HG03354 (cell line): ENCODE results near the gene FGF3.

Experiments used
- ATAC-seq: cut with Tn5 transposase; IDR thresholded peaks from one replicate; pipeline ENCODE4 v1.9.1; 2021; ENCODE audit warnings: mild to moderate bottlenecking; ENCODE audit not compliant: unreplicated experiment, poor library complexity, severe bottlenecking

Gene FGF3

DNA sequence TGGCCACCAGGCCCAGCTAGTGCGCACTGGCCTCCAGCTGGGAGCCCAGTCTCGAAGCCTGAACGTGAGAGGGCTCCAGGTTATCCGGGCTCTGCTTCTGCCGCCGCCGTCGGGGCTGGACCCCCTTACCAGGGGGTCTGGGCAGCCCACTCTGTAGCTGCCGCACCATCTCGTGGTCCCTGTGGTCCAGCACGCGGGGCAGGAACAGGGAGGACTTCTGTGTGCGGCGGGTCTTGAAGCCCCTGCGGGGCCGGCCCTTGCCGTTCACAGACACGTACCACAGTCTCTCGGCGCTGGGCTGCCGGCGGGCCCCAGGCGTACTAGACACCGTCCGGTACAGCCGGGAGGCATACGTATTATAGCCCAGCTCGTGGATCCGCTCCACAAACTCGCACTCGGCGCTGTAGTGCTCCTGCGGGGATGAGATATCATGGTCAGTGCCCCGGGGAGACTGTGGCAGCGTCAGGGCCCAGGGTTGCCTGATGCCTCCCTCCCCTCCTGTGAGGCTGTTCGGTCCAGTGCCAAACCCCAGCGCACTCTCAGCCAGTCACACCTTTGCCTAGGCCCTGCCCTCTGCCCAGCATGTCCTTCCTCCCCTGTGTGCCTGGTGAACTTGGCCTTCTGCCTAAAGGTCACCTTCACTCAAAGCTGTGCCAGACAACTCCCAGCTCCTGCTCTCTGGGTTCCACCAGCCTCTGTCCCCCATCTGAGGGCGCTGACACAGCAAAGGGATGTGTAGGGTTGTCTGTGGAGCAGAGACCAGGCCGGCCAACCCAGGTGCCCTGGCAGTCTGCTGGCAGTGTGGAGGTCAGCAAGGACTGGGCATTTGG lies 8.7 kb downstream of the FGF3 start:
- ATAC-seq: no peak

DNA sequence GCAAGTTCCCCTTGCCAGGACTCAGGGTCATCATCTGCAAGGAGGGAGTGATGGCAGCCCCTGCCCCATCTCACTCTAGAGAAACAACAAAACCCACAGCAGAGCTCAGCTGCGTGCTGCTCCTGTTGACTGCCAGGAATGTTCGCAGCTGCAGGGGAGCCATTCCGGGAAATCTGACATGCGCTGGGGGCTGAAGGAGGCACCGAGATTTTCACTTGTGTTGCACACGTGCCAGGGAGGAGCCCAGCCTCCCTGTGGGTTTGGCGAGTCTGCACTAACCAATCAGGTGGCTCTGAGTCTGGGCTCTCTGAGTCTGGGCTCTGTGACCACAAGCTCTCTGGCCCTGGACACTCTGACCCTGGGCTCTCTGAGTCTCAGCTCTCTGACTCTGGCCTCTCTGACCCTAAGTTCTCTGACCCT lies 10.5 kb downstream of the FGF3 start:
- ATAC-seq: no peak

DNA sequence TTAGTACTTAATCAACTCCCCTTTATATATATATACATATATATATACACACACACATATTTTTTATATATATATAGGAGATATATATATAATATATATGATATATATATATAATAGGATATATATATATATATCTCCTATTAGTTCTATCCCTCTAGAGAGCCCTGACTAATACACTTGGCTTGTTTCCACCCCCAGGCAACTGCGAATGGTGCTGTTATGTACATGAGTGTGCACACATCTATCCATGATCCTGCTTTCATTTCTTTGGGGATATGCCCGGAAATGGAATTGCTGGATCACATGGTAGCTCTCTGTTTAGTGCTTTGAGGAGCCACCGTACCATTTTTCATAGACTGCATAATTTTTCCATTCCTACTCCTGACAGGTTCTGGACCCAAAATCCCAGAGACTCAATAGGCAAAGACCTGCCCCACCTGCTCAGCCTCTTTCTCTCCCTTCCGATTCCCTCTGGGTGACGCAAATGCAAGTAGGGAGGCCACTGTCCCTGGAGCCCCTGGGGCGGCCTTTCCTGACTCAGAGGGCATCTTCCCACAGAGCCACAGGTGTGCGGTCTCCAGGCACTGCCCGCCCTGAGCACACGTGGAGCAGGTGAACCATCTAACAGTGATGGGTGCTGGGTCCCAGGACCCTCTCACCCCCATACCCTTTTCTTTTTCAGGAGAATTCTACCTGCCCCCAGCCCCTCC lies 12.0 kb downstream of the FGF3 start:
- no peak for ATAC-seq

DNA sequence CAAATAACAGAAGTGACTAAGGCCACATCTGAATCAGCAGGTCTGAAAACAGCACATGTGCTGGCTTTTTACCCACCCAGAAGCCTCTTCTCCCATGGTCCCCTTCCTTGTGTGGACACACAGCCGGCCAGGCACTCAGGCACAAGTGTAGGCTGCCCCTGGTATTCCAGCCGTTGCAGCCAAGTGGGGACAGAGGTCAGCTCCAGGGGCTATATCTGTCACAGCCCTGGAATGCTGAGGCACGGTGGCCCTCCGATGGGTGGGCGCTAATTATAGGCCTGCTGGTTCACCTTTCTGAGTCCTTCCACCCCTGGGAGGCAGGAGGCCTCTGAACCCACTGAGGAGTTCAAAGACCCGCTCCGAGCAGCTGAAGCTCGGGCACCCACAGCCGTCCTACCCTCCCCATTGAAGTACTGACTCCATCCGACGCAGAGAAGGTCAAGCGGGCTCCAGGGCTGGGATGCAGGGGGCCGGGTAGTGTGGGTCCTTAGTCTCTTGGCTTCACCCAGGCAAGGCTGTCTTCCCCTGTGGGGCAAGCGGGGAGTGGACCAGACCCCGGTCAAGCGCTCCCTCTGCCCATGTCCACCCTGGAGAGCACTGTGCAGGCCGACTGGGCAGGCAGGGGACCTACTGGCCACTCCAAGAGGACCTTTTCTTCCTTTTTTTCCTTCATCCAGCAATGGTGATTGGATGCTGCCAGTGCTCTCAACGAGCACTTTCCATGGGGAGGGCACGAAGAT lies 14.3 kb downstream of the FGF3 start:
- no peak for ATAC-seq

DNA sequence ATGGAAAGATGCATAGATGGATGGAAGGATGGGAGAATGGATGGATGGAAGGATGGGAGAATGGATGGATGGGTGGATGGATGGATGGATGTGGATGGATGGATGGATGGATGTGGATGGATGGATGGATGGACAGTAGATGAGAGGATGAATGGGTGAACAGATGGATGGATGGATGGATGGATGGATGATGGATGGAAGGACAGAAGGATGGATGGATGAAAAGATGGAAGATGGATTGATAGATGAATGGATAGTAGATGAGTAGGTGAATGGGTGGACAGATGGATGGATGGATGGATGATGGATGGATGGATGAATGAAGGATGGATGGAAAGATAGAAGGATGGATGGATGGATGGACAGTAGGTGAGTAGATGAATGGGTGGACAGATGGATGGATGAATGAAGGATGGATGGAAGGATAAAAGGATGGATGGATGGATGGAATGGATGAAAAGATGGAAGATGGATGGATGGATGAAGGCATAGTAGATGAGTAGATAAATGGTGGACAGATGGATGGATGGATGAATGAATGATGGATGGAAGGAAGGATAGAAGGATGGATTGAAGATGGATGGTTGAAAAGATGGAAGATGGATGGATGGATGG lies 15.5 kb downstream of the FGF3 start:
- no peak for ATAC-seq

DNA sequence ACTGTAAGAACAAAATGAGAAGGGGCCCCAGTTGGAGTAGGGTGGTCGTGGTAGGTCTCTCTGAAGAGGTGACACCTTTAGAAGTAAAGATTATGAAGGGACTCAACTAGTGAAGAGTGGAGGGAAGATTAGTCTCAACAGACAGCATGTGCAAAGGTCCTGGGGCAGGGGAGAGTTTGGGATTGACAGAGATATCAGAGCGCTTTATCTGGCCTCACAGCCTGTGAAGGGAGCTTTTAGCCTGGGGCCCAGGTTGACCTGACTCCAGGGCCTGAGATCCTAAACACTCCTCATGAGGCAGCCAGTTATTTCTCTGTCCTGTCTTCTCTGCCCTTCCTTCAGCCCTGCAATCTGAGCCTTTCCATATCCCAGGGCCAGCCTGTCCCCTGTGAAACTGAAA lies 16.2 kb downstream of the FGF3 start:
- ATAC-seq: no peak

DNA sequence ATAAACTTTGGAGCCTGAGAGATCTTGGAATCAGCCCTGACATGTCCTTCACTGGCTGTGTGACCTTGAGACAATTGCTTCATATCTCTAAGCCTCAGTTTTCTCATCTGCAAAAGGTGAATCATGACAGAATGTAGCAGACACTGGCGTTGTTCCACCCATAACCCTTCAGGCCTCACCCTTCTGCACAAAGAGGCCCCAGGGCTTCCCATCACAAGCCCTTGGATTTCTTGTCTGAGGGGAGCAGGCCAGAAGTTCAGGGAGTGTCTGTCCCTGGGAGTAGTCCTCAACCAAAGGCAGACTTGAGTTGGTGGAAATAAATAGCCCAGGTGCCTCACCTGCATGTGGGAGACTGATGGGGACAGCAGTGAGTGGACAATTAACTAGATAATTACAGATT lies 16.6 kb downstream of the FGF3 start:
- ATAC-seq: no peak

DNA sequence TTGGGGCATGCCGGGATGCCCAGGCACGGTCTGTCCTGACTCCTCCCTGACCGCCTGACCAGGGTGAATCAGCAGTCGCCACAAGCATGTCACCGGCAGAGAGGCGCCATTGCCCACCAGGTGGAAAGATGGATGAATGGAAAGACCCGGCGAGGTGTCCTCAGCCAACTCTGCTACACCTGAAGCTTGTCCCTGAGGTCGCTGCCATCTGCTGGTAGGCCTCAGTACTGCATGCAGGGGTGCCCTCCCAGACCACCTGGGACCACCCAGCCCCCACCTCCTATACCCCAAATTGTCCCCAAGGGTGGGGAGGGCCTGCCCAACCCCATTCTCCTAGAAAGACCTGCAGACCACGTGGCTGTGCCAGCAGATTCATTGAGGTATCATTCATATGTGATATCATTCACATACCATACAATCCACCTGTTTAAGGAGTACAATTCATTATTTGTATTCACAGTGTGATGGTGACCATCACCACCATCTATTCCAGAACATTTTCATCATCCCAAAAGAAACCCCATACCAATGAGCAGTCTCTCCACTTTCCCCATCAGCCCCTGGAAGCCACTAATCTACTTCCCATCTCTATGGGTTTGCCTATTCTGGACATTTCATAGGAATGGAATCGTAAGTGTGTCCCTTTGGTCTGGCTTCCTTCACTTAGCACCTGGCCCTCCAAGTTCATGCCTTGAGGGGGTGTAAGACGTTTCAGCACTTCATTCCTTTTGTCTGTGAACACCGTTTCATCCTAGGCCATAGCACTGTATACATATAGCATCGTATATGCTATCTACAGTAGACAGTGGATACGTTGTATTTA lies 17.5 kb downstream of the FGF3 start:
- no peak for ATAC-seq

DNA sequence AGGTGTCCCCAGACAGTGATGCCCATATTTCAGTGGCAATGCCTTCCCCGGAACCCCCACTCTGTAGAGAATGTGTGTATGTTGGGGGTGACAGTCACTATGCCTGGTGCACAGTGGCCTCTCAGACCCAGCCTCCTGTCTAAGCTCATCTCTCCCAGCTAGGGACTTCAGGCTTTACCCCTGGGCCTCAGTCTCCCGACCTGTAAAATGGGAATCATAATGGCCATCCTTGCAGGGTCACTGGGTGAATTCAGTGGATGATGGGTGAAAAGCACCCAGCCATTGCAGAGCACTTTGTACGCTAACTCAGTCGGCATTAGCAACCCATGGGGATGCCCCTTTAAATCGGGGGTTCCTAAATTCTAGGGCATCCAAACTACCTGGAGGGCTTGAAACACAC lies 18.9 kb downstream of the FGF3 start:
- ATAC-seq: no peak

DNA sequence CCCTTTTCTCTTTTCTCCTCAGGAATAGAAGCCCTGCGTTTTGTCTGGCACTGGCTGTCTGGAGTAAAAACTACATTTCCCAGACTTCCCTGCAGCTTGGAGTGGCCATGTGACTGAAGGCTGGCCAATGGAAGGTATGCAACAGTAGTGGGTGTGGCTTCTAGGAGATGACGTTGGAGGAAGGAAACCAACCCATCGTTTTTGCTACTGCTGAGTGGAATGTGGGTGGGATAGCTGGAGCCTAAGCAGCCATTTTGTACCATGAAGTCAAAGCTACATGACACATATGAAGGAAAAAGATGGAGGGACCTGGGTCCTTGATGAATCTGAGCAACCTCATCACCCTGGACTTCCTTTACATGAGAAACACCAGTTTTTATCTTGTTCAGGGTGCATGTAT lies 19.6 kb downstream of the FGF3 start:
- ATAC-seq: no peak

DNA sequence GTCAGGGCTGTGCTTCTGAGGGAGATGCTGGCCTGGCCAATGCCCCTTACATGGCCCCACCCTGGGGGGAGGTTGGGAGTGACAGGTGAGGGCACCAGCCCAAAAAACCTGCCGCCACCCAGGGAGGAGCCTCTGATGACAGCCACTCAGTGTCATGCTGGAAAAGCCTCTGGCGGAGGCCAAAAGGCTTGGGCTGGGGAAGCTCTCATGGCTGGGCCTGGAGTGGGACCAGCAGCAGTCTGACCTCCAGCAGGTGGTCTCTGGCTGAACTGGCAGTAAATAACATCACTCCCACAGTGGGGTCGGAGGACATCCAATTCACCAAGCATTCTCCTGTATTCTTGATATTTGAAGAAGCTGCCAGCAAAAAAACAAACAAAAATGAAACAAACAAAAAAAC lies 20.1 kb downstream of the FGF3 start:
- no peak for ATAC-seq

DNA sequence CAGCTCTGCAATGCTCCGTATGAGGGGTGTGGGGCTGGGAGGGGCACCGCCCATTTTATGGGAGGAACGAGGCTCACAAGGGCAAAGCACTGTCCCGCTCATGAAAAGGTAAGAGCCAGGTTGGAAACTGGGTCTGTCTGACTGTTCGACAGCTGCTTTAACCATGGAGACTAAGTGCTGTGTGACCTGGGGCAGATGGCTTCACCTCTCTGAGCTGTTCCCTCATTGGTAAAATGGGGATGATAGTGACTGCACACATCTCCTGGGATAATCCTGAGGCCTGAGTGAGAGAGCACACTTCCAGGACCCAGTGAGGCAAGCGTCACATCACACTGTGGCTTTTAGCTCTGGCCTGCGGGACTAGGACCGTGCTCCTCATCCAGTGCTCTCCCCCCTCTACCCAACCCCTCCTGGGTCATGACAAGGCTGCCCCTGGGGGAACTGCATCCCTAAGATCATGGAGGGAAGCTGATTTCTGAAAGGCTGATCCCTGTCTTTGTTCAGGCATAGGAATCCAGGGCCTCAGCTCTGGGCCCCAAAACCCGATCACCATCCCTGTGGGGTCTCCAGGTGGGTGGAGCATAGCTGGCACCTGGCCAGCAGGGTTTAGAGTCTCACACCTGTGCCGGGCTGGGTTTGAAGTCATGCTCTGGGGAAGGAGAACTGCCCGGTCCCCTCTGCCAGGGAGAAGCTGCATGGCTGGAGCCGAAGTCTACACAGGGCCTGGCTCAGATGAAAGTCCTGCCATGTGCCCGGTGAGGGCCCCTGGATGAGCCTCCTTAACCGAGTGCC lies 21.3 kb downstream of the FGF3 start:
- ATAC-seq: no peak

DNA sequence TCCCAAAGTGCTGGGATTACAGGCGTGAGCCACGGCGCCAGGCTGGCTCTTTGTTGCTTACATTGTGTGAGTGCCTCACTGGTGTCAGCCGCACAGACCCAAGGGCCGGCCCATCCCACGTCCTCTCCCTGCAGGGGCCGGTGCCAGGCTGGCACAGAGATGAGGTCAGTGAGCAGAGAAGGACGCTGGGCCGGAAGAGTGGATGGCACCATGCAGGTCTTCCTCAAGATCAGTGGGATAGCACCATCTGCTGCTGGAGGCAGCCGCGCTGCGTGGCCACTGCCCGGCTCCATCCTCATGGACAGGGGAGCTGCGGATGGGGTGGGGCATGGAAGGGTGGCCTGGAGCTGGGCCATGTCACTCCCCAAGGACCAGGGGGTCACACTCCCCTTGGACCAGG lies 22.1 kb downstream of the FGF3 start:
- no peak for ATAC-seq

DNA sequence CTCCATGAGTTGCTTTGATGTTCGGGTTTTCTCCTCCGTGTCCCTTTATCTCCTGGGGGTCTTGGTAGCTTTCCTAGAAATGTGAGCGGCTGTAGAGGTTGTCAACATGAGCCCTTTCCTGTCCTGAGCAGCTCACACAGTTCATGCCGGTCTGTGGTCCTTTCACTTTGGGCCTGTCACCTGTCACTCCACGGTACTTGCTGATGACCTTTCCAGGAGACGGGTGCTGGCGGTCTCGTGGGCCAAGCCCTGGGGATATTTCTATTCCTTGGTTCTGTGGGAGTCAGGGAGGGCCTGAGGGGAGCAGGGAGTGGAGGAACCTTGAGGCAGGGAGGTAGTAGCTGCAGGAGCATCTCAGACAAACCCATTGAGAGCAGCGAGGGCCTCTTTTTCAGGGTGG lies 23.2 kb downstream of the FGF3 start:
- ATAC-seq: no peak

DNA sequence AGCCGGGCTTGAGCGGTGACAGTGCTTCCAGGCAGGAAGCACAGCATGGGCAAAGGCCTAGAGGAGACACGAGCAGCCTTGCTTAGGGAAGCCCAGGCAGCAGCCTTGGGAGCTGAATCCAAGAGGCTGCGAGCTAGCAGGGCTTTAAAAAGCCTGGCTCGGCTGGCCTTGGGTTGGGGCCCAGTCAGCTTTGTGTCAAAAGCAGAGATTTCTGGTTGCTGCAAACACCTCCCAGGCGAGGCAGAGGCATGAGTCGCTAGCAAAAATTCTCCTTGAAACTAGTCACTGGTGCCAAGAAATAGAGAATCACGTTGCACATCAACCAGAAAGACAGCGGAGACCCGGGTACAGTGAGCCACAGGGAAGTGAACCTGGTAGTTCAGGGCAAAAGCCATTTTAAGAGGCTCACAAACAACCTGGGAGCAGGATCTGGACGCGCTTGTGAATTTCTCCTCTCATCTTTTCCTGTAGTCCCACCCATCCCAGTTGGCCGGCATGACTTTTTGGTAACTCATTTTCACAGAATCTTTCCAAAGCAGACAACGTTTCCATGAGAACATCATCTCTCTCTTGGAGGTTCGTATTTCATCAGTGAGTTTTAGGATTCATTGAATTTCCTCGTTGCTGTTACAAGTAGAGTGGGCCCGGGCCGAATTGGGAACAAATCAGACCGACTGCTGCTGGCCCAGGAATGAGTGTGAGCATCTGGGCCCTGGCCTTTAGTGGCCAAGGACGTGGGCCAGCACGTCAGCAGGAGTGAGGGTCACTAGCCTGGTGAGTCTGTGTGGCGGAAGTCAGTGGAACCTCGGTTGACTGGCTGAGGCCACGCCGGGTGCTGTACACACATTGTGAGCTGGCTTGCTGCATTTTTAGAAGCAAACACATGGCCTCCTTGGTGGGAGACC lies 27.7 kb downstream of the FGF3 start:
- no peak for ATAC-seq

DNA sequence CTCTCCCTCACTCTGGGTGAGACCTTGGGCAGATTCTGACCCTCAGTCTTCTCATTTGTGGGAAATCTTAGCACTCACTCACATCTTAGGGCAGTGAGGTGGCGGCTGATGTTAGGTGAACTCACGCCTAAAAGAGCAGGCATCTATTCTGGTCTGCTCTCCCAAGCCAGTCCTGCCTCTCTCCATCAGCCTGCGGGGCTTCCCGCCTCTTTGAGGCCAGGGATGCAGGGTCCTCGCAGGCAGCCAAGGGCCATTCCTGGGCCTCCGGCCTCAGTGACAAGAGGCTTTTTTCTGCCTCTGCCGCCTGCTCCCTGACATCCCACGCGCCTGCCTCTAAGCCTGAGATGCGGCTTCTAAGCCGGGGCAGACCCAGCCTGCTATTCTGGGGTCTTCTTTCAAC lies 30.3 kb downstream of the FGF3 start:
- ATAC-seq: no peak

DNA sequence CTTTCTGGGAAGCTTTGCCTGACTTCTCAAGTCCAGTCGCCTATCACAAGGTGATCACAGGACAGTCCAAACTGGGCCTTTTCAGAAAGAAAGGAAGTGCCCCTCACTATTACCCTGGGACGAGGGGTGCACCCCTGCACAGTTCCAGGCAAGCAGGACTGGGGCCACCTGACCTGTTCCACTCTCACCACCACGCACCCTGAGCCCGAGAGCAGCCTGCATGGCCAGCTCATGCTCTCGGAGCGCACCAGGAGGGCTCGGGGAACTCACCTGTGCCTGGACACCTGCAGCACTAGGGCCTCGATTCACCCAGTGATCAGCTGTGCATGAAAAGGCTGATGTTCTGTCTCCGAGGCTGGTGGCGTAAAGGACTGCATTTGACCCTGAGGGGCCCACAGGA lies 31.3 kb downstream of the FGF3 start:
- no peak for ATAC-seq

DNA sequence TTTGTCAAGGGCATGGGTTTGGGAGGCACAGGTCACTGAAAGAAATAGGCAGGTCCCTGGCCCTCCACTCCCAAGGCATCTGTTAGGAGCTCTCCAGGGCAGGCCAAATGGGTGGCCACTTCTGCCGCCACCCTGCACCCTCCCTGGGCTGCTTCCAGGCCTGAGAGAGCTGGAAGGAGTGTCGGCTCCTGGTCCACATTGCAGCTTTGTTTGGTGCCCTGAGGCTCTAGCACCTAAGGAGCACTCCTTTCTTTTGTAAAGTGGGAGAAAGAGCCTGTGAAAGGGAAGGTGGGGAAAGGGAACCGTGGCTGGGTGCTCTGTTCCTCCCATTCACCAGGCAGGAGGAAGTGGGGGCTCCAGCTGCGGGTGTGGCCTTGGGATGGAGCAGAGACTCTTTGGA lies 31.8 kb downstream of the FGF3 start:
- no peak for ATAC-seq
